Stimulated activated CD4-positive, alpha-beta T cell treated with anti-CD3 and anti-CD28 coated beads, TNF-alpha, amount 100 ng/mL, for 4 hours (primary cell): ENCODE results near the gene RBM34.
"Not testable (repeated sequence)": the region's sequence is repeated elsewhere in the genome, so short reads cannot be mapped to it uniquely, and the experiment has no call there.

Experiments used
- DNase-seq, 3 experiments: peaks; one replicate each; pipeline ENCODE4 v3.0.0-alpha.2; 2020; ENCODE audit warnings: low read depth in 3 of 3

RBM34 gene

GRCh38 chr1:235112297-235113182 lies 48.5 kb downstream of the RBM34 start:
- no peak for DNase-seq

- DNase-seq, result no peak
Observed at GRCh38 chr1:235111107-235111506, 49.9 kb downstream of the RBM34 start.

GRCh38 chr1:235108876-235109275 lies 52.2 kb downstream of the RBM34 start:
- no peak for DNase-seq

DNA sequence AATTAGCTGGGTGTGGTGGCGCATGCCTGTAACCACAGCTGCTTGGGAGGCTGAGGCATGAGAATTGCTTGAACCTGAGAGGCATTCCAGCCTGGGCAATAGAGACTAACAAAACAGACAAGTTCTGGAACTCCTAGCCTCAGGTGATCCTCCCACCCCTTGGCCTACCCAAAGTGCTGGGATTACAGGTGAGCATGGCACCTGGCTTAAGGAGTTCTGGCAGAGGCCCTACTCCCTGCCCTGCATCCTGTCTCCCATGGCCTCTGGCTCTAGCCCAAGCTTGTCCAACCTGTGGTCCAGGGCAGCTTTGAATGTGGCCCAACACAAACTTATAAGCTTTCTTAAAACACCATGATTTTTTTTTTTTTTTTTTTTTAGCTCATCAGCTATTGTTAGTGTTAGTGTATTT lies 52.9 kb downstream of the RBM34 start:
- no peak for DNase-seq

- DNase-seq, result no peak
Observed at GRCh38 chr1:235107368-235108184, 53.5 kb downstream of the RBM34 start.

- no peak for DNase-seq
Observed at GRCh38 chr1:235106457-235106856, 54.6 kb downstream of the RBM34 start.

GRCh38 chr1:235105051-235106043 lies 55.7 kb downstream of the RBM34 start:
- DNase-seq, result no peak

DNA sequence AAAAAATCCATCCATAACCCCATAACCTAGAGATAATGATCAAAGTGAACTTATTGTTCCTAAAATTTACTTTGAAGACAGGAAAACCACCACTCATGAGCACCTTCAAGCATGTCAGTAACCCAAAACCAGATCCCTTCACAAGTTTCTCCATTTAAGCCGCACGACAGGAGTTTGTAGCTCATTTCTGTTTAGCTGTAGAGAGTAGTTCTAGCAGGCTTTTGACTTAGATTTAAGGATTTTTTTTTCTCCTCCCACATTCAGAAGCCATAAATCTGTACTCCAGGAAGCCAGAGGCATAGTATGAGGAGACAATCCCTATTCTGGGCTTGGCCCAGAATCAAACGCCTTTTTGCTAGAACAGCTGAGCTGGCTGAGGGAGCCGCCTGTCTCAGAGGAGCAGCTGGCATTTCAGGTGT lies 58.0 kb downstream of the RBM34 start:
- no peak for DNase-seq

GRCh38 chr1:235102259-235102582 lies 58.8 kb downstream of the RBM34 start:
- no peak for DNase-seq

DNA sequence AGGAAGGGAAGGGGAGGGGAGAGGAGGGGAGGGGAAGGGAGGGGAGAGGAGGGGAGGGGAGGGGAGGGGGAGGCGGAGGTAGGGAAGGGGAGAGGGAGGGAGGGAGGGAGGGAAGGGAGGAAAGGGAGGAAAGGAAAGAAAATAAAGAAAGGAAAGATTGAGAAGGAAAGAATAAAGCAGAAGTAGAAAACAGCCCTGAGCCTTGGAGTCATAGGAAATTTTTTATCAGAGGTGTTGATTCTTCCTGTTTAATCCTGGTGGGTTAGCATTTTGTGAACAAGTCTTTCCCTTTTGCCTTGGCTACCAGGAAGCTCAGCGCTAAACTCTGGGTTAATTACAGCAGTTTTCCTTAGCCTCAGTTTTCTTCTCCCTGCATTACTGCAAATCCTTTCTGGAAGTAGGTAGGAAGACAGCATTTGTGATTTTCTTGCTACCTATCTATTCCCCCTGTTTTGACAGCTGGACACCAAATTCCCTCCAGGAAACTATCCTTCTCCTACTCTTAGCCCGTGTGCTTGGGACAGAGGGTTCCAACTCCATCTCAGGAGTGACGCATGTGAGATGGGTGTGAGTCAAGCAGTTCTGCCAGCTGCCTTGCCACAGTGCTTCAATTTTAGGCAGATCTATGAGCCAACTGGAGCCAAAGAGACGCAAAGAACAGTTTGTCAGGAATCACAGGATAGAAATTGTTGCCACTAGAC lies 59.3 kb downstream of the RBM34 start:
- no peak for DNase-seq

DNA sequence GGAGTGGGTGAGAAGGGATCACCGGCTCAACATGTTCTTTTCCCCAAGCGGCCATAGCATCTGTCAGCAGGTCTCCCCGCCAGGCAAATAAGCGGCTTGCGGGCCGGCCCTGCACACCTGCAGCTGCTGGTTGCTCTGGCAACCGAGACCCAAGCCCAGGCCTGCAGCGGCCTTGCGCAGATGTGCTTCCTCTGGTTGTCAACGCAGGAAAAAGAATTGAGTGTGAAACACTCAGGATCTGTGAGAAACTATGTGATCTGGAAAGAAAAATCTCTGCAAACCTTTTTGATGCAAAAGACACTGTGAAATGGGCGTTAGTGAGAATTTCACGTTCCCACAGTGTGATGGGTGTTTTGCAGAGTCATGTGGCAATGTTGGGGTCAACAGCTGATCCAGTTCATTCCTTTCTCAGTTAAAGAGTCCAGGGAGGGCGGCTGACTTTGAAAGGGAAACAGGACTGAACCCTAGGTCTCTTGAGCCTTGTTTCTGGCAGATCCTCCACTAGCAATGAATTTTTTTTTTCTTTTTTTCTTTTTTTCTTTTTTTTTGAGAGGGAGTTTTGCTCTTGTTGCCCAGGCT lies 60.8 kb downstream of the RBM34 start:
- DNase-seq, result no peak

- no peak for DNase-seq
Observed at GRCh38 chr1:235098991-235099390, 62.1 kb downstream of the RBM34 start.

GRCh38 chr1:235098547-235098946 lies 62.5 kb downstream of the RBM34 start:
- no peak for DNase-seq

GRCh38 chr1:235097501-235097900 lies 63.5 kb downstream of the RBM34 start:
- not testable (repeated sequence) for DNase-seq

DNA sequence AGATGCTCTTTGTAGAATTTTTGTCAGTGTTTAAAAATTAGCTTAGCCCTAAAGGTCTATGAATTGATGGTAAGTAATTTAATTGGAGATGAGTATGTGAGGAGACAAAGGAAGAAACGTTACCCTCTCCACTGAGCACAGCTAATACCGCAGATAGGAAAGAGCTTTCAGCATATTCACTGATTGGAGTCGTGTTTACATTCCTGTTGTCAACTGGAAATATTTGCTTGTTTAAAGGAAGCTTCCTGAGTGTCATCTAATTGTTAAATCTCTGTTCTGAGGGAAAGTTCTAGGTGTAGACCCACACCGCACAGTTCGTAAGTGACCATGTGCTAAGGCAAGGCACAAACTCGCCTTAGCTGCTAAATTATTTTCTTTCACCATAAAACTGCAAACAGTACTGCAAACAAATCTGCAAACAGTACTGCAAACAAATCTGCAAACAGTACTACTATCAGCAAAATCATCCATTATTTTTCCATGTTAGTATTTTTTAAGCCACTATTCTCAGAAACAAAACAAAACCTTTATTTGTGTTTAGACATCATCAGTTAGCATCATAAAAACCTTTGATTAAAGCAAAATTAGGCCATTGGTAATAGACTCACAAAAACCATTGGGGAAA lies 65.0 kb downstream of the RBM34 start:
- no peak for DNase-seq

- DNase-seq, result peak; percentile 60 to 74 (median 69)
Observed at GRCh38 chr1:235093696-235094592, 67.1 kb downstream of the RBM34 start.

- DNase-seq, result no peak
Observed at GRCh38 chr1:235093013-235093695, 67.9 kb downstream of the RBM34 start.

DNA sequence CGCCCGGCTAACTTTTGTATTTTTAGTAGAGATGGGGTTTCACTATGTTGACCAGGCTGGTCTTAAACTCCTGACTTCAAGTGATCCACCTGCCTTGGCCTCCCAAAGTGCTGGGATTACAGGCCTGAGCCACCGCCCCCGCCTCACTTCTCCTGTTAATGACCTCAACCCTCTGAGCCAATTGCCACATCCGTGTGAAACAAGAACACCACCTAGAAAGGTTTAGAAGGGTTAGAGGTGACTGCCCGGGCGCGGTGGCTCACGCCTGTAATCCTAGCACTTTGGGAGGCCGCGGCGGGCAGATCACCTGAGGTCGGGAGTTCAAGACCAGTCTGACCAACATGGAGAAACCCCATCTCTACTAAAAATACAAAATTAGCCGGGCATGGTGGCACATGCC lies 68.6 kb downstream of the RBM34 start:
- not testable (repeated sequence) for DNase-seq

- not testable (repeated sequence) for DNase-seq
Observed at GRCh38 chr1:235092045-235092406, 69.0 kb downstream of the RBM34 start.
